CD4-positive, alpha-beta T cell treated with Interleukin-17A for 4 hours (primary cell): Measurements from ENCODE around the gene DNLZ.

ENCODE experiments used
- DNase-seq: peaks from one replicate; pipeline ENCODE4 v3.0.0-alpha.2; 2020; ENCODE audit warnings: mixed read lengths

DNLZ gene

GRCh38 chr9:136395345-136396218 lies 32.0 kb upstream of the DNLZ start:
- DNase-seq = no peak

GRCh38 chr9:136395020-136395340 lies 31.4 kb upstream of the DNLZ start:
- no peak for DNase-seq

- no peak for DNase-seq
These were observed 30.9 kb upstream of the DNLZ start for GRCh38 chr9:136394312-136395019.

GRCh38 chr9:136393531-136393930 lies 30.0 kb upstream of the DNLZ start:
- DNase-seq = no peak

GRCh38 chr9:136392538-136393449 lies 29.2 kb upstream of the DNLZ start:
- no peak for DNase-seq

GRCh38 chr9:136391737-136392537 lies 28.4 kb upstream of the DNLZ start:
- DNase-seq = no peak

- no peak for DNase-seq
These were observed 25.9 kb upstream of the DNLZ start for GRCh38 chr9:136389396-136389795.

- no peak for DNase-seq
These were observed 23.7 kb upstream of the DNLZ start for GRCh38 chr9:136387217-136387616.

- no peak for DNase-seq
These were observed 22.5 kb upstream of the DNLZ start for GRCh38 chr9:136386018-136386417.

GRCh38 chr9:136385015-136385414 lies 21.5 kb upstream of the DNLZ start:
- DNase-seq = no peak

- no peak for DNase-seq
These were observed 19.9 kb upstream of the DNLZ start for GRCh38 chr9:136383436-136383835.

GRCh38 chr9:136381966-136382513 lies 18.5 kb upstream of the DNLZ start:
- no peak for DNase-seq

- DNase-seq = no peak
These were observed 17.8 kb upstream of the DNLZ start for GRCh38 chr9:136381311-136381710.

- no peak for DNase-seq
These were observed 16.8 kb upstream of the DNLZ start for GRCh38 chr9:136380381-136380780.

- no peak for DNase-seq
These were observed 16.3 kb upstream of the DNLZ start for GRCh38 chr9:136379891-136380290.

GRCh38 chr9:136379401-136379800 lies 15.9 kb upstream of the DNLZ start:
- DNase-seq = no peak

- no peak for DNase-seq
These were observed 15.4 kb upstream of the DNLZ start for GRCh38 chr9:136379003-136379287.

- DNase-seq = no peak
These were observed 14.8 kb upstream of the DNLZ start for GRCh38 chr9:136378170-136379002.

GRCh38 chr9:136377341-136378169 lies 14.0 kb upstream of the DNLZ start:
- no peak for DNase-seq

GRCh38 chr9:136376457-136376856 lies 12.9 kb upstream of the DNLZ start:
- no peak for DNase-seq

GRCh38 chr9:136375096-136375495 lies 11.6 kb upstream of the DNLZ start:
- no peak for DNase-seq
